CD4-positive, alpha-beta T cell (primary cell): Measurements from ENCODE around the gene GNRHR. TPM values are rescaled to one million over a fixed set of nuclear protein-coding genes. Genes with fewer than 3 reads are reported as not detected.

Source experiments
- ATAC-seq: fragments of 200-7000 bp; cut with Tn5 transposase; one replicate; pipeline ENCODE4 v1.10.0; 2022; ENCODE audit warnings: mild to moderate bottlenecking; ENCODE audit not compliant: poor library complexity
- CTCF ChIA-PET: fragments of 350-600 bp; sonication (Branson Sonifier 250); formaldehyde crosslinking; loops from one replicate; lab custom pipeline; 2021; ENCODE audit warnings: antibody characterized with exemption, inconsistent platforms; lab: Charles Lee
- POLR2A ChIA-PET: fragments of 350-600 bp; sonication (Branson Sonifier 250); formaldehyde crosslinking; loops from one replicate; lab custom pipeline; 2021; ENCODE audit warnings: antibody characterized with exemption, inconsistent platforms; lab: Charles Lee
- DNase-seq, 14 experiments: peaks; one replicate each; pipeline ENCODE4 v3.0.0-alpha.2; 2013 to 2020; ENCODE audit warnings: mixed read lengths in 2 of 14
- H3K27ac ChIP-seq, 2 donors: one replicate each; pipeline versions ENCODE4 v1.5.1 to v1.7.0; 2013; ENCODE audit warnings: low read length in 2 of 2, low read depth in 1 of 2, mild to moderate bottlenecking in 1 of 2
- H3K27me3 ChIP-seq, 2 experiments: 1 replicate in 1 of 2; 2 replicates in 1 of 2; pipeline versions ENCODE4 v1.6.1 to v1.7.0; 2013; ENCODE audit warnings: low read length in 2 of 2, control low read depth in 1 of 2, mild to moderate bottlenecking in 1 of 2, moderate library complexity in 1 of 2; ENCODE audit not compliant: insufficient read depth in 2 of 2, control insufficient read depth in 1 of 2
- H3K36me3 ChIP-seq: one replicate; pipeline ENCODE4 v1.6.1; 2013; ENCODE audit warnings: low read length, control low read depth; ENCODE audit not compliant: insufficient read depth
- H3K4me1 ChIP-seq: one replicate; pipeline ENCODE4 v1.6.1; 2013; ENCODE audit warnings: low read length, control low read depth; ENCODE audit not compliant: insufficient read depth
- H3K4me3 ChIP-seq: one replicate; pipeline ENCODE4 v1.5.1; 2013; ENCODE audit warnings: mild to moderate bottlenecking, low read length, moderate library complexity
- H3K9me3 ChIP-seq, 2 experiments: 1 replicate in 1 of 2; 2 replicates in 1 of 2; pipeline versions ENCODE4 v1.6.1 to v1.7.0; 2013; ENCODE audit warnings: low read length in 2 of 2, mild to moderate bottlenecking in 2 of 2, control low read depth in 1 of 2, moderate library complexity in 1 of 2; ENCODE audit not compliant: control insufficient read depth in 1 of 2, insufficient read depth in 1 of 2
- H3K27ac Mint-ChIP-seq: one replicate; pipeline ENCODE4 v1.8.0; 2020; ENCODE audit warnings: mixed read lengths
- H3K27me3 Mint-ChIP-seq: one replicate; pipeline ENCODE4 v1.8.0; 2021; ENCODE audit warnings: mixed read lengths
- H3K36me3 Mint-ChIP-seq: one replicate; pipeline ENCODE4 v1.8.0; 2021; ENCODE audit warnings: low read depth, mixed read lengths
- H3K4me1 Mint-ChIP-seq: one replicate; pipeline ENCODE4 v1.8.0; 2021; ENCODE audit warnings: low read depth, mixed read lengths
- H3K4me3 Mint-ChIP-seq: one replicate; pipeline ENCODE4 v1.8.0; 2020; ENCODE audit warnings: mild to moderate bottlenecking, mixed read lengths
- H3K9me3 Mint-ChIP-seq: one replicate; pipeline ENCODE4 v1.8.0; 2020; ENCODE audit warnings: mixed read lengths
- CTCF ChIP-seq: fragments of 200-600 bp; IDR thresholded peaks from one replicate; pipeline ENCODE4 v1.8.0; 2022; ENCODE audit warnings: antibody characterized with exemption, mild to moderate bottlenecking
- intact Hi-C, 2 experiments: fragments of 100-400 bp; cut with DNase I in 1 of 2; cut with micrococcal nuclease in 1 of 2; formaldehyde crosslinking; loops; one replicate each; pipeline versions ENCODE4 v1.15.1 to v1.9.0; 2023 to 2025; cut with DNase I, micrococcal nuclease
- total RNA-seq, 174 experiments: library from RNA in 2 of 174; stranded (reverse) in 2 of 174; gene quantifications; one replicate each; pipeline ENCODE4 v1.2.3 and lab custom pipeline; 2021 to 2026

Gene GNRHR
- total RNA-seq, 2 experiments from 2014 or later: not detected

- no peak overlapping the region for H3K27ac ChIP-seq
- no peaks in the 10 kb centered on the region for H3K9me3 ChIP-seq
- intact Hi-C loops: no loop called here
- Mint-ChIP-seq H3K4me3 (no peak overlapping the region), H3K36me3 (peaks cover 28% of the 10 kb centered on the region), H3K9me3 (no peaks in the 10 kb centered on the region), H3K27me3 (no peaks in the 10 kb centered on the region), H3K27ac (no peak overlapping the region), H3K4me1 (no peaks in the 10 kb centered on the region)
- CTCF ChIA-PET: interaction anchor here (1.2 kb wide), 1 partner anchor 10 kb away, joined by 3 read pairs; no protein-coding TSS in a partner anchor
- no peak for DNase-seq
- H3K36me3 ChIP-seq: peaks cover 10% of the 10 kb centered on the region
- TF ChIP-seq CTCF: no peak
- H3K4me1 ChIP-seq: no peaks in the 10 kb centered on the region
- POLR2A ChIA-PET: interaction anchor here (0.6 kb wide), 1 partner anchor 150 kb away, joined by 3 read pairs; no protein-coding TSS in a partner anchor
- H3K27me3 ChIP-seq: no peaks in the 10 kb centered on the region
- no peak overlapping the region for H3K4me3 ChIP-seq
- no peak for ATAC-seq
Measured at GRCh38 chr4:67721315-67721769, 32.8 kb downstream of the GNRHR start.

GRCh38 chr4:67719953-67720617 is 34.1 kb downstream of the GNRHR start:
- H3K36me3 Mint-ChIP-seq: peaks cover 28% of the 10 kb centered on the region
- no peak for ATAC-seq
- CTCF ChIA-PET: interaction anchor here (0.6 to 1.2 kb wide), 2 partner anchors 9 to 26 kb away, joined by 3 read pairs; no protein-coding TSS in a partner anchor
- H3K4me3 Mint-ChIP-seq: no peak overlapping the region
- no peak for TF ChIP-seq CTCF
- Histone ChIP-seq H3K4me3 (no peak overlapping the region), H3K36me3 (peaks cover 10% of the 10 kb centered on the region), H3K27ac (no peak overlapping the region), H3K27me3 (no peaks in the 10 kb centered on the region), H3K9me3 (peaks cover 0 to 6% of the 10 kb centered on the region in 2 experiments), H3K4me1 (no peaks in the 10 kb centered on the region)
- no peaks in the 10 kb centered on the region for H3K9me3 Mint-ChIP-seq
- DNase-seq: no peak
- no peak overlapping the region for H3K27ac Mint-ChIP-seq
- intact Hi-C loops: no loop called here
- no peaks in the 10 kb centered on the region for H3K4me1 Mint-ChIP-seq
- POLR2A ChIA-PET: no interaction called here
- H3K27me3 Mint-ChIP-seq: no peaks in the 10 kb centered on the region

GRCh38 chr4:67718848-67719247 is 35.3 kb downstream of the GNRHR start:
- no peaks in the 10 kb centered on the region for H3K27me3 Mint-ChIP-seq
- Histone ChIP-seq H3K4me1 (no peaks in the 10 kb centered on the region), H3K36me3 (peaks cover 12% of the 10 kb centered on the region), H3K27me3 (no peaks in the 10 kb centered on the region), H3K4me3 (no peak overlapping the region), H3K27ac (no peak overlapping the region), H3K9me3 (peaks cover 0 to 6% of the 10 kb centered on the region in 2 experiments)
- ChIA-PET CTCF (no interaction called here), POLR2A (no interaction called here)
- H3K27ac Mint-ChIP-seq: no peak overlapping the region
- intact Hi-C loops: no loop called here
- no peak for DNase-seq
- H3K36me3 Mint-ChIP-seq: peaks cover 35% of the 10 kb centered on the region
- H3K4me1 Mint-ChIP-seq: no peaks in the 10 kb centered on the region
- ATAC-seq: no peak
- no peaks in the 10 kb centered on the region for H3K9me3 Mint-ChIP-seq
- TF ChIP-seq CTCF: no peak
- H3K4me3 Mint-ChIP-seq: no peak overlapping the region
